ENCODE results near the gene AKAP6. TPM values are rescaled to one million over a fixed set of nuclear protein-coding genes. Genes with fewer than 3 reads are reported as not detected.

The AKAP6 gene
- total RNA-seq, 2 experiments from 2014 or later = 0.13 to 0.72 TPM

GRCh38 chr14:32426586-32427388 lies 97.7 kb downstream of the AKAP6 start:
- TF ChIP-seq CTCF (conservative IDR thresholded peaks at IDR 0.05; ENCODE audit: low read length) (no peak), EZH2phosphoT487 (IDR thresholded peaks at IDR 0.05; ENCODE audit: borderline replicate concordance, low read depth, low read length) (no peak)
- H3K9me2 ChIP-seq (ENCODE audit: insufficient read depth, low read length) = no peaks in the 10 kb centered on the region
- no peak for DNase-seq (ENCODE audit: low spot score)
- H2AFZ ChIP-seq (ENCODE audit: low read length) = no peak overlapping the region
- no peaks in the 10 kb centered on the region for H3K79me2 ChIP-seq (ENCODE audit: insufficient read depth, low read depth, low read length)
- intact Hi-C loops (cut with micrococcal nuclease; ENCODE audit: unreplicated experiment) = no loop called here
- H3K4me2 ChIP-seq (ENCODE audit: low read length) = no peak overlapping the region
- no peak overlapping the region for H3K4me3 ChIP-seq (ENCODE audit: low read depth, low read length, poor library complexity, severe bottlenecking)
- H3K4me1 ChIP-seq (ENCODE audit: insufficient read depth, low read length, poor library complexity, severe bottlenecking) = no peaks in the 10 kb centered on the region
- ChIA-PET CTCF (ENCODE audit: unreplicated experiment) (no interaction called here), POLR2A (no interaction called here)
- H3K27ac ChIP-seq (ENCODE audit: low read depth, low read length, poor library complexity, severe bottlenecking) = no peak overlapping the region
- no TSS peak for BruUV-seq (replicated peaks)
- H4K20me1 ChIP-seq (ENCODE audit: insufficient read depth, low read length) = no peaks in the 10 kb centered on the region
- no peaks in the 10 kb centered on the region for H3K9me3 ChIP-seq (ENCODE audit: low read length)
- no peaks in the 10 kb centered on the region for H3K36me3 ChIP-seq (ENCODE audit: insufficient read depth, low read length)

GRCh38 chr14:32427726-32428528 lies 98.8 kb downstream of the AKAP6 start:
- Histone ChIP-seq H3K4me3 (ENCODE audit: low read depth, low read length, poor library complexity, severe bottlenecking) (no peak overlapping the region), H3K27ac (ENCODE audit: low read depth, low read length, poor library complexity, severe bottlenecking) (no peak overlapping the region), H3K9me3 (ENCODE audit: low read length) (no peaks in the 10 kb centered on the region), H3K36me3 (ENCODE audit: insufficient read depth, low read length) (no peaks in the 10 kb centered on the region), H3K9me2 (ENCODE audit: insufficient read depth, low read length) (no peaks in the 10 kb centered on the region), H2AFZ (ENCODE audit: low read length) (no peak overlapping the region), H3K4me2 (ENCODE audit: low read length) (no peak overlapping the region), H3K79me2 (ENCODE audit: insufficient read depth, low read depth, low read length) (no peaks in the 10 kb centered on the region), H4K20me1 (ENCODE audit: insufficient read depth, low read length) (no peaks in the 10 kb centered on the region), H3K4me1 (ENCODE audit: insufficient read depth, low read length, poor library complexity, severe bottlenecking) (no peaks in the 10 kb centered on the region)
- no peak for TF ChIP-seq CTCF (conservative IDR thresholded peaks at IDR 0.05; ENCODE audit: low read length)
- TF ChIP-seq EZH2phosphoT487 (IDR thresholded peaks at IDR 0.05; ENCODE audit: borderline replicate concordance, low read depth, low read length) = no peak
- no peak for DNase-seq (ENCODE audit: low spot score)
- ChIA-PET CTCF (ENCODE audit: unreplicated experiment) (no interaction called here), POLR2A (interaction anchor here (1.0 kb wide), 1 partner anchor 8 kb away, joined by 3 read pairs; no protein-coding TSS in a partner anchor)
- no TSS peak for BruUV-seq (replicated peaks)
- intact Hi-C loops (cut with micrococcal nuclease; ENCODE audit: unreplicated experiment) = no loop called here

Data from OCI-LY7 (cell line).